SK-N-SH treated with all-trans-retinoic acid at 6 μM for 48 hours (cell line): Measurements from ENCODE around the gene GALNTL6.

ENCODE experiments used
- ARNTL ChIP-seq: fragments of 450-650 bp; formaldehyde crosslinking; IDR thresholded peaks from 2 replicates; pipeline ENCODE4 v1.5.0; 2020; ENCODE audit warnings: low read depth, mild to moderate bottlenecking, moderate library complexity, borderline replicate concordance
- GLIS3 ChIP-seq: fragments of 250-450 bp; sonication (Bioruptor Pico); IDR thresholded peaks from 2 replicates; pipeline ENCODE4 v1.5.0; 2020; ENCODE audit warnings: mild to moderate bottlenecking, moderate library complexity
- OSR1 ChIP-seq: fragments of 250-450 bp; sonication (Bioruptor Pico); IDR thresholded peaks from 2 replicates; pipeline ENCODE4 v1.8.0; 2022; ENCODE audit warnings: moderate library complexity, mild to moderate bottlenecking, inconsistent platforms
- TCF4 ChIP-seq: fragments of 250-450 bp; sonication (Bioruptor Pico); IDR thresholded peaks from 2 replicates; pipeline ENCODE4 v1.8.0; 2021; ENCODE audit warnings: mild to moderate bottlenecking, moderate library complexity, borderline replicate concordance
- TOX ChIP-seq: fragments of 250-450 bp; sonication (Bioruptor Pico); IDR thresholded peaks from 2 replicates; pipeline ENCODE4 v1.8.0; 2021; ENCODE audit warnings: mild to moderate bottlenecking, moderate library complexity, borderline replicate concordance
- ZC3H10 ChIP-seq: fragments of 250-450 bp; sonication (Bioruptor Pico); IDR thresholded peaks from 2 replicates; pipeline ENCODE4 v1.5.1; 2021; ENCODE audit warnings: mild to moderate bottlenecking, moderate library complexity
- ZNF8 ChIP-seq: fragments of 450-650 bp; formaldehyde crosslinking; IDR thresholded peaks from 2 replicates; pipeline ENCODE4 v1.5.0; 2020; ENCODE audit warnings: mild to moderate bottlenecking, moderate library complexity
- TF ChIP-seq, protein P1 (sequence below): fragments of 250-450 bp; sonication (Bioruptor Pico); IDR thresholded peaks from 2 replicates; pipeline ENCODE4 v1.8.0; 2020; ENCODE audit warnings: mild to moderate bottlenecking, moderate library complexity, borderline replicate concordance
- TF ChIP-seq, protein P2 (sequence below): fragments of 250-450 bp; sonication (Bioruptor Pico); IDR thresholded peaks from 2 replicates; pipeline ENCODE4 v1.5.1; 2020; ENCODE audit warnings: low read depth, mild to moderate bottlenecking, moderate library complexity

DNA sequence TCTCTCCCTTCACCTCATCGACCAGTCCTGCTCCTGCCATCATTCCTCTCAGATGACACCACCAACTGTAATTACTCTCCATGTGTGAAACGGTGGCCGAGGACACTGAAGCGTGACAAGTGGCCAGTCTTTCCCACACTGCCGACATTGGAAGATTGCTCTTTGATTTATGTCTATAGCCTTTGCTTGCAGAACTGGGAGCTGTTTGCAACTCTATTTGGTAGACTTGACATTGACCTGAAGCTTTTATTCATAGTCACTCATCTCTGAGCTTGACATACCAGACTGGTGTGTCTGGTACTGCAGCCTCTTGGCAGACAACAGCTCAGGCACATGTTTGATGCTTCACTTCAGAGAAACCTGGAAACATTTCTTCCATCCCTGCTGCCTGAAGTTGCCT, 1233.6 kb downstream of the GALNTL6 start:
- TF ChIP-seq, protein P1, sequence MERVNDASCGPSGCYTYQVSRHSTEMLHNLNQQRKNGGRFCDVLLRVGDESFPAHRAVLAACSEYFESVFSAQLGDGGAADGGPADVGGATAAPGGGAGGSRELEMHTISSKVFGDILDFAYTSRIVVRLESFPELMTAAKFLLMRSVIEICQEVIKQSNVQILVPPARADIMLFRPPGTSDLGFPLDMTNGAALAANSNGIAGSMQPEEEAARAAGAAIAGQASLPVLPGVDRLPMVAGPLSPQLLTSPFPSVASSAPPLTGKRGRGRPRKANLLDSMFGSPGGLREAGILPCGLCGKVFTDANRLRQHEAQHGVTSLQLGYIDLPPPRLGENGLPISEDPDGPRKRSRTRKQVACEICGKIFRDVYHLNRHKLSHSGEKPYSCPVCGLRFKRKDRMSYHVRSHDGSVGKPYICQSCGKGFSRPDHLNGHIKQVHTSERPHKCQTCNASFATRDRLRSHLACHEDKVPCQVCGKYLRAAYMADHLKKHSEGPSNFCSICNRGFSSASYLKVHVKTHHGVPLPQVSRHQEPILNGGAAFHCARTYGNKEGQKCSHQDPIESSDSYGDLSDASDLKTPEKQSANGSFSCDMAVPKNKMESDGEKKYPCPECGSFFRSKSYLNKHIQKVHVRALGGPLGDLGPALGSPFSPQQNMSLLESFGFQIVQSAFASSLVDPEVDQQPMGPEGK (CRISPR knock-in tag): no peak
- TF ChIP-seq, protein P2, sequence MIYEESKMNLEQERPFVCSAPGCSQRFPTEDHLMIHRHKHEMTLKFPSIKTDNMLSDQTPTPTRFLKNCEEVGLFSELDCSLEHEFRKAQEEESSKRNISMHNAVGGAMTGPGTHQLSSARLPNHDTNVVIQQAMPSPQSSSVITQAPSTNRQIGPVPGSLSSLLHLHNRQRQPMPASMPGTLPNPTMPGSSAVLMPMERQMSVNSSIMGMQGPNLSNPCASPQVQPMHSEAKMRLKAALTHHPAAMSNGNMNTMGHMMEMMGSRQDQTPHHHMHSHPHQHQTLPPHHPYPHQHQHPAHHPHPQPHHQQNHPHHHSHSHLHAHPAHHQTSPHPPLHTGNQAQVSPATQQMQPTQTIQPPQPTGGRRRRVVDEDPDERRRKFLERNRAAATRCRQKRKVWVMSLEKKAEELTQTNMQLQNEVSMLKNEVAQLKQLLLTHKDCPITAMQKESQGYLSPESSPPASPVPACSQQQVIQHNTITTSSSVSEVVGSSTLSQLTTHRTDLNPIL (CRISPR knock-in tag): no peak
- TF ChIP-seq TCF4 (CRISPR knock-in tag): no peak
- TF ChIP-seq ZNF8 (CRISPR knock-in tag): no peak
- TF ChIP-seq ZC3H10 (CRISPR knock-in tag): no peak
- no peak for TF ChIP-seq ARNTL
- no peak for TF ChIP-seq TOX (CRISPR knock-in tag)
- TF ChIP-seq GLIS3 (CRISPR knock-in tag): no peak
- no peak for TF ChIP-seq OSR1 (CRISPR knock-in tag)
